ENCODE results near the gene LRRC72. TPM values are rescaled to one million over a fixed set of nuclear protein-coding genes. Genes with fewer than 3 reads are reported as not detected.

LRRC72 gene
- total and polyA plus RNA-seq, 9 of the 15 experiments (the other 6 are each of a cell fraction or from before 2014, with no cell fraction given), result 0.10 TPM; not detected in 8

GRCh38 chr7:16515785-16516685 lies 10.6 kb upstream of the LRRC72 start:
- no peak overlapping the region for H3K4me2 ChIP-seq (ENCODE audit: insufficient read depth, low read length)
- no TSS peak for BruUV-seq (replicated peaks)
- in situ Hi-C loops (cut with MboI) (no loop called here), intact Hi-C loops (cut with micrococcal nuclease) (no loop called here)
- no peaks in the 10 kb centered on the region for H4K20me1 ChIP-seq (replicated peaks; ENCODE audit: control insufficient read depth, insufficient read depth, low read length)
- no peak overlapping the region for H3K4me3 ChIP-seq
- no peak for DNase-seq (ENCODE audit: extremely low read depth in 1 of 4, low spot score in 3 of 4)
- H3K9me1 ChIP-seq (ENCODE audit: control insufficient read depth, insufficient read depth, low read length), result no peaks in the 10 kb centered on the region
- WGBS (ENCODE audit: insufficient coverage, low coverage, missing lambda C conversion rate), result 55% methylated on average over 2 of the region's 2 CpGs
- CTCF ChIA-PET (ENCODE audit: low intra/inter-chr PET ratio), result no interaction called here
- ATAC-seq, result no peak
- no peaks in the 10 kb centered on the region for H3K27me3 ChIP-seq (ENCODE audit: control insufficient read depth in 2 of 2, insufficient read depth in 2 of 2, low read length in 2 of 2)
- POLR2A ChIA-PET, result interaction anchor here (1.5 kb wide), 1 partner anchor 11 kb away, joined by 7 read pairs; no protein-coding TSS in a partner anchor
- H3K9me3 ChIP-seq (replicated peaks; ENCODE audit: control insufficient read depth, insufficient read depth, low read depth, low read length), result no peaks in the 10 kb centered on the region
- no peaks in the 10 kb centered on the region for H3K79me2 ChIP-seq (ENCODE audit: control insufficient read depth, insufficient read depth, low read length)
- no peak for FAIRE-seq
- H3K36me3 ChIP-seq (ENCODE audit: control insufficient read depth, insufficient read depth, low read length), result no peaks in the 10 kb centered on the region
- H2AFZ ChIP-seq (ENCODE audit: low read depth, low read length), result no peak overlapping the region
- H3K27ac ChIP-seq (ENCODE audit: extremely low read depth, low read depth, low read length), result no peak overlapping the region
- no peak overlapping the region for H3K9ac ChIP-seq (ENCODE audit: insufficient read depth in 1 of 2, low read depth in 2 of 2, low read length in 2 of 2)
- H3K4me1 ChIP-seq (replicated peaks in 1 of 2; ENCODE audit: control insufficient read depth in 2 of 2, insufficient read depth in 2 of 2, low read length in 2 of 2), result no peaks in the 10 kb centered on the region
- no peak for TF ChIP-seq DEAF1 (CRISPR knock-in tag; IDR thresholded peaks at IDR 0.05)
- TF ChIP-seq LEF1 (IDR thresholded peaks at IDR 0.05), result no peak
- no peak for TF ChIP-seq SETDB1 (IDR thresholded peaks at IDR 0.05; ENCODE audit: low read length)
- no peak for TF ChIP-seq JUN (IDR thresholded peaks at IDR 0.05; ENCODE audit: borderline replicate concordance, low read depth, low read length)
- no peak for TF ChIP-seq JUN (CRISPR knock-in tag; IDR thresholded peaks at IDR 0.05; ENCODE audit: borderline replicate concordance)
- TF ChIP-seq KDM5B (IDR thresholded peaks at IDR 0.05; ENCODE audit: insufficient replicate concordance, low read depth, low read length), result no peak
- TF ChIP-seq ZBED1 (IDR thresholded peaks at IDR 0.05), result no peak
- TF ChIP-seq ZNF146 (CRISPR knock-in tag; IDR thresholded peaks at IDR 0.05; ENCODE audit: unreplicated experiment), result peak; percentile 93
- no peak for TF ChIP-seq ETV5 (CRISPR knock-in tag; IDR thresholded peaks at IDR 0.05; ENCODE audit: low read depth)
- no peak for TF ChIP-seq ZNF282 (CRISPR knock-in tag; IDR thresholded peaks at IDR 0.05)
- TF ChIP-seq FOXK2 (conservative IDR thresholded peaks at IDR 0.05 in 1 of 2, IDR thresholded peaks at IDR 0.05 in 1 of 2; ENCODE audit: low read depth in 2 of 2), result no peak
- TF ChIP-seq KDM1A (IDR thresholded peaks at IDR 0.05), result 0 out of 4 replicates have a peak, but pooled peaks of 1 of the 2 experiments have one; percentile 29
- TF ChIP-seq ZNF77 (CRISPR knock-in tag; IDR thresholded peaks at IDR 0.05), result no peak
- TF ChIP-seq, protein P1, sequence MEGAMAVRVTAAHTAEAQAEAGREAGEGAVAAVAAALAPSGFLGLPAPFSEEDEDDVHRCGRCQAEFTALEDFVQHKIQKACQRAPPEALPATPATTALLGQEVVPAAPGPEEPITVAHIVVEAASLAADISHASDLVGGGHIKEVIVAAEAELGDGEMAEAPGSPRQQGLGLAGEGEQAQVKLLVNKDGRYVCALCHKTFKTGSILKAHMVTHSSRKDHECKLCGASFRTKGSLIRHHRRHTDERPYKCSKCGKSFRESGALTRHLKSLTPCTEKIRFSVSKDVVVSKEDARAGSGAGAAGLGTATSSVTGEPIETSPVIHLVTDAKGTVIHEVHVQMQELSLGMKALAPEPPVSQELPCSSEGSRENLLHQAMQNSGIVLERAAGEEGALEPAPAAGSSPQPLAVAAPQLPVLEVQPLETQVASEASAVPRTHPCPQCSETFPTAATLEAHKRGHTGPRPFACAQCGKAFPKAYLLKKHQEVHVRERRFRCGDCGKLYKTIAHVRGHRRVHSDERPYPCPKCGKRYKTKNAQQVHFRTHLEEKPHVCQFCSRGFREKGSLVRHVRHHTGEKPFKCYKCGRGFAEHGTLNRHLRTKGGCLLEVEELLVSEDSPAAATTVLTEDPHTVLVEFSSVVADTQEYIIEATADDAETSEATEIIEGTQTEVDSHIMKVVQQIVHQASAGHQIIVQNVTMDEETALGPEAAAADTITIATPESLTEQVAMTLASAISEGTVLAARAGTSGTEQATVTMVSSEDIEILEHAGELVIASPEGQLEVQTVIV (CRISPR knock-in tag; IDR thresholded peaks at IDR 0.05; ENCODE audit: borderline replicate concordance), result no peak
- TF ChIP-seq FOXJ3 (CRISPR knock-in tag; IDR thresholded peaks at IDR 0.05), result no peak
- no peak for TF ChIP-seq SIX5 (IDR thresholded peaks at IDR 0.05; ENCODE audit: borderline replicate concordance in 1 of 2, insufficient read depth in 1 of 2, low read depth in 1 of 2, low read length in 2 of 2)
- peak; percentile 72 for TF ChIP-seq RBM25 (IDR thresholded peaks at IDR 0.05; ENCODE audit: low read depth, low read length, severe bottlenecking)
- TF ChIP-seq ADNP (tag; IDR thresholded peaks at IDR 0.05), result 0 out of 2 replicates have a peak, but pooled peaks have one; percentile 38
